SIG-M5 treated with dmso at 0.1 percent for 504 hours (cell line): Measurements from ENCODE around the gene OR4D5.

Source experiments
- DNase-seq: peaks from one replicate; lab custom pipeline; 2025; ENCODE audit not compliant: unreplicated experiment; lab: John Stamatoyannopoulos, UW

OR4D5 gene

DNA sequence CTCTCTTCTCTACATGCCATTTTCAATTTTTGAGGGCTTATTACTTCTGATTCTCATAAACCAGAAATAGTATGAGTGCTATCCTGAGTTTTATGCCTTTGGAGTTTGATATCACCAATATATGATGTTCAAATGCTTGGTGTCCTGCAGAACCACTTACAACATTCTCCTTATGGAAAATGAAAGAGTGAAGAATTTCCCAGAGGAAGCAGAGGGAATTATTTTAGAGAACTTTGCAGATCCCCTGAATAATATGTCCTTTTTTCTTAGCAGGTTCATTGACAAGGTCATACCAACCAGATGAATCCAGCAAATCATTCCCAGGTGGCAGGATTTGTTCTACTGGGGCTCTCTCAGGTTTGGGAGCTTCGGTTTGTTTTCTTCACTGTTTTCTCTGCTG lies at the start of gene OR4D5:
Gene OR4D5, plus strand, starts transcription at position 301 of the 400 bp plus-strand sequence. Its CDS starts 0 bp downstream, at position 301.
- DNase-seq = no peak

DNA sequence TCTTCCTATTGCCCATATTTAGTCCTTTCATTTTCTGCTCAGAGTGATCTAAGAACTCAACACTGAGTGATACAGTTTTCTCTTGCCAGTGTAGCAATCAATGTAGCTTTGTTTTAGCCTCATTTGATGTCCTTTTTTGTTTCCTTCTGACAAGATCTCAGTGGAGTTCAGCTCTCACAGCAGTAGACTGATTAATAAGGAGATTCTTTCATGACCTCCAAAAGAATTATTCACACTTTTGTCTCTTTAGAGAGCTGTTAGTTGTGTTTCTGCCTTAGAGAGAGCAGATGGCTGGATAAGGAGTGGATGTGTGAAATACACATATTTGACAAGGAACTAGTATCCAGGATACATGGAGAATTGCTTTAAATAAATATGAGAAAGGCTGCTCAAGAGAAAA lies 47.4 kb upstream of the OR4D5 start:
- DNase-seq = no peak

GRCh38 chr11:123899792-123900191 lies 39.6 kb upstream of the OR4D5 start:
- DNase-seq = no peak

- DNase-seq = no peak
These were observed 37.5 kb upstream of the OR4D5 start, which contains the start of gene OR8D4 for GRCh38 chr11:123901867-123902266. TSS of gene OR8D4 (plus strand) at chr11:123902167. CDS start at chr11:123906432, 4,265 bp downstream.

GRCh38 chr11:123903932-123904331 lies 35.5 kb upstream of the OR4D5 start:
- DNase-seq = no peak

DNA sequence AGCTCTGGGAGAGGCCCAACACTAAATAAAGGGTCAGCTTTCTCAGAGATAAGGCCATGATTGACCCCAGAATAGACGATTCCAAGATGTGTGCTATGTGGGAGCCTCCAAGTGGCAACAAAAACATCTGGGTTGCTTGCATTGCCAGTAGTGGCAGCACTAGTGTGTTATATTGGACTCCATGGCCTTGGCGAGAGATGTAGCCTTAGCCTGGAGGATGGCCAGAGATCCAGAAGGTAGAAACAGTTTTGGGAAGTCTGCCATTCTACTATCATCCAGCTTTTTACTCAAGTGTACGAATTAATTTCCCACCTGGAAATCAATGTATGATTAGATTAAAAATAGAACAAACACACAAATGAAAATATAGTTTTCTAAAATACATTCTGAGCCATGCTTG lies 34.5 kb upstream of the OR4D5 start:
- no peak for DNase-seq

DNA sequence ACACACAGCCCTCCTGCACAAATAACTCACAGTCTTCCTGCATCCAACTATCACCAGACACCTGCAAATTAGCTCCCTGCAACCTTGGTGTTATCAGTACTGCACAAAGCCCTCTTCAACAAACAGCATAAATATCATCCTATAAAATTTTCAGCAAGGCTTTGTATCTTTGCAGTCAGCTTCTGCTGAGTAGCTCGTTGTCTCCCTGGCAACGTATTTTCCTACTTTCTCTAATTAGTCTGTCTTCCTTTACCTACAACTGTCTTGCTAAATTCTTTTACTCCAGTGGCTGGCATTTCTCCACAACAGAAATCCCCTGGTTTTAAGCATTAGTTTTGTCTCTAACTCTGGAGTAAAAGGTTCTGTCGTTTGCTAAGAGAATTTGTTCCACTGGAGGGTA lies 33.6 kb upstream of the OR4D5 start:
- no peak for DNase-seq

DNA sequence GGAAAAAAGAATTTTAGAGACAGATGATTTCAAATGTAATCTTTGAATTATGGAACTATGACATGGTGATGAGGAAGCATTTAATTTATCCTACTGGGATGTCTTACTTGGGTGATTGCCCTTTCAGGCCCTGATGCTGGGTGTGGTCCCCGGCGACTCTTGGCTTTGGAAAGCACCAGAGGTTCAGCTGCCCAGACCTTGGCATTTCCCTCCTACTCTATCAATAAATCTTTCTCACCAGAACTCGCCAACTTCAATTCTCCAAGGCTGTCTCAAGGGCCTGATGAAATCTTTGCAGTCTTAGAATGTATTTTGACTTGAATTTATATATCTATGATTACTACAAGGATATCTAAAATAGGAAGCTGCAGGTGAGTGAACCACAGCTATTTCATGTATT lies 18.5 kb upstream of the OR4D5 start:
- no peak for DNase-seq

DNA sequence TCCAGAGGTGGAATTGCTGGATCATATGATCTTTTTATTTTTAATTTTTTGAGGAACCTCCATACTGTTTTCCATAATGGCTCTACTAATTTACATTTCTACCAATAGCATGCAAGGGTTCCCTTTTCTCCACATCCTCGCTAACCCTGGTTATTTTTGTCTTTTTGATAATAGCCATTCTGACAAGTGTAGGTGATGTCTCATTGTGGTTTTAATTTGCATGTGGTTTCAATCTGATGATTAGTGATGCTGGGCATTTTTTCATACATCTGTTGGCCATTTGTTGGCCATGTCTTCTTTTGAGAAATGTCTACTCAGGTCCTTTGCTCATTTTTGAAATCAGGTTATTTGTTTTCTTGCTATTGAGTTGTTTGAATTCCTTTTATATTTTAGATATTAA lies 15.4 kb upstream of the OR4D5 start:
- DNase-seq = no peak

GRCh38 chr11:123942413-123942812 lies 3.0 kb downstream of the OR4D5 start:
- no peak for DNase-seq

- DNase-seq = no peak
These were observed 4.3 kb downstream of the OR4D5 start, which contains the start of gene OR6T1 for GRCh38 chr11:123943738-123944137. TSS of gene OR6T1 (minus strand) at chr11:123943838. CDS start at chr11:123943838, 0 bp downstream.

DNA sequence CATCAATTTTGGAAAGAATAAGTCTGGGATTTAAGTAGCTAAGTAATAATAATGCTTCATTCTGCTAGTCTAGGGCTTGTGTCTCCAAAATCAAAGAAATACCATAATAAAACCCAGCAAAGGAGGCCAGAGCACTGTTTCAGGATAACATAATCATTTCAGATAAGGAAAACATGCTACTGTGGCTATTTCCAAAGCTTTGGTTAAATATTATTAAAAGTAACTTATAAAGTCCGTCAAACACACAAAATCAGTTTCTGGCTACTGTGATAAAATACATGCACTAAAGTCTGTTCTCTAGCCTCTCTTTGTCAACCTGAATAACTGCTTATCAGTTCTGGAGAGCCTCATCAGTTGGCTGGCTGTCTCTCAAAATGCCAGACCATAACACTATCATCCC lies 5.7 kb downstream of the OR4D5 start:
- DNase-seq = no peak

DNA sequence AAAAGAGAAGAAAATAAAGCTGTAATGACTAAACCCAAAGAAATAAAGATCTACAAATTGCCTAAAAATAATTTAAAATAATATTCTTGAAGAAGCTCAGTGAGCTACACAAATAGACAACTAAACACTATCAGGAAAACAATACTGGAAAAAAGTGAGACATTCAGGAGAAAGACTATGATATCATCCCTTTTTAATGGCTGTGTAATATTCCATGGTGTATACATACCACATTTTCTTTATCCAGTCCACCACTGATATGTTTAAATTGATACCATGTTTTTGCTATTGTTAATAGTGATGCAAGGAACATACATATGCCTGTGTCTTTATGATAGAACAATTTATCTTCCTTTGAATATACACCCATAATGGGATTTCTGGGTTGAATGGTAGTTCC lies 17.3 kb downstream of the OR4D5 start:
- no peak for DNase-seq

- DNase-seq = no peak
These were observed 34.4 kb downstream of the OR4D5 start for GRCh38 chr11:123973816-123974215.

GRCh38 chr11:123976770-123977560 lies 37.5 kb downstream of the OR4D5 start:
- no peak for DNase-seq

- no peak for DNase-seq
These were observed 38.4 kb downstream of the OR4D5 start, which contains the start of gene OR10S1 for GRCh38 chr11:123977731-123978347. TSS of gene OR10S1 (minus strand) at chr11:123977781. CDS start at chr11:123977664, 117 bp downstream.

GRCh38 chr11:123979311-123979710 lies 39.9 kb downstream of the OR4D5 start:
- DNase-seq = no peak
